ENCODE results near the gene THOC5.

GRCh38 chr22:29480262-29480511 is 73.4 kb downstream of the THOC5 start:
- TF ChIP-seq REST (IDR thresholded peaks at IDR 0.05; ENCODE audit: insufficient replicate concordance, low read depth) (no peak), CTCF (IDR thresholded peaks at IDR 0.05; ENCODE audit: insufficient read depth, low read length) (no peak), POLR2AphosphoS5 (IDR thresholded peaks at IDR 0.05; ENCODE audit: low read depth) (no peak), GABPA (IDR thresholded peaks at IDR 0.05; ENCODE audit: low read depth) (no peak), SPI1 (IDR thresholded peaks at IDR 0.05; ENCODE audit: borderline replicate concordance, low read depth) (no peak)
